Osteoblast (primary cell): Measurements from ENCODE around the gene ISM1. TPM values are rescaled to one million over a fixed set of nuclear protein-coding genes. Genes with fewer than 3 reads are reported as not detected.
"Not testable (repeated sequence)": the region's sequence is repeated elsewhere in the genome, so short reads cannot be mapped to it uniquely, and the experiment has no call there.

ENCODE experiments used
- DNase-seq: peaks from one replicate; pipeline ENCODE4 v3.0.0; 2011; ENCODE audit warnings: low spot score, mixed read lengths; ENCODE audit not compliant: insufficient read length; ENCODE audit errors: missing footprints
- H2AFZ ChIP-seq: 2 replicates; pipeline ENCODE4 v1.6.0; 2011; ENCODE audit warnings: mild to moderate bottlenecking, low read length
- H3K27ac ChIP-seq: 2 replicates; pipeline ENCODE4 v1.5.1; 2011; ENCODE audit warnings: mild to moderate bottlenecking, low read depth, low read length, moderate library complexity
- H3K27me3 ChIP-seq: 2 replicates; pipeline ENCODE4 v1.6.0; 2012; ENCODE audit warnings: mild to moderate bottlenecking, control low read depth, inconsistent platforms, low read length, moderate library complexity; ENCODE audit not compliant: insufficient read depth
- H3K36me3 ChIP-seq: 2 replicates; pipeline ENCODE4 v1.5.1; 2011; ENCODE audit warnings: mild to moderate bottlenecking, low read length, control low read depth, moderate library complexity; ENCODE audit not compliant: insufficient read depth
- H3K4me1 ChIP-seq: 2 replicates; pipeline ENCODE4 v1.5.1; 2011; ENCODE audit warnings: mild to moderate bottlenecking, low read length, control low read depth, moderate library complexity; ENCODE audit not compliant: insufficient read depth
- H3K4me2 ChIP-seq: 2 replicates; pipeline ENCODE4 v1.6.0; 2011; ENCODE audit warnings: mild to moderate bottlenecking, low read length; ENCODE audit not compliant: insufficient read depth
- H3K4me3 ChIP-seq: fragments of 200-600 bp; sonication (generic); 3 replicates; pipeline ENCODE4 v1.5.1; 2012; ENCODE audit warnings: mild to moderate bottlenecking, low read length, inconsistent platforms; ENCODE audit not compliant: insufficient read depth
- H3K79me2 ChIP-seq: 2 replicates; pipeline ENCODE4 v1.6.0; 2012; ENCODE audit warnings: mild to moderate bottlenecking, low read length, control low read depth, inconsistent platforms; ENCODE audit not compliant: insufficient read depth
- H3K9me3 ChIP-seq: 2 replicates; pipeline ENCODE4 v1.5.1; 2011; ENCODE audit warnings: low read depth, low read length, control low read depth
- H4K20me1 ChIP-seq: 2 replicates; pipeline ENCODE4 v1.6.0; 2012; ENCODE audit warnings: mild to moderate bottlenecking, low read length, control low read depth; ENCODE audit not compliant: insufficient read depth
- CTCF ChIP-seq: IDR thresholded peaks from 2 replicates; pipeline ENCODE4 v1.5.1; 2011; ENCODE audit warnings: mild to moderate bottlenecking, low read depth, low read length, moderate library complexity; ENCODE audit errors: extremely low read depth
- total RNA-seq: library from RNA; depleted of rRNA; stranded (reverse); fragments of >200 nt; gene quantifications from 2 replicates; pipeline ENCODE4 v1.2.3, GENCODE V29; 2012

ISM1 gene
- total RNA-seq, 1 donor: 4.0 TPM

DNA sequence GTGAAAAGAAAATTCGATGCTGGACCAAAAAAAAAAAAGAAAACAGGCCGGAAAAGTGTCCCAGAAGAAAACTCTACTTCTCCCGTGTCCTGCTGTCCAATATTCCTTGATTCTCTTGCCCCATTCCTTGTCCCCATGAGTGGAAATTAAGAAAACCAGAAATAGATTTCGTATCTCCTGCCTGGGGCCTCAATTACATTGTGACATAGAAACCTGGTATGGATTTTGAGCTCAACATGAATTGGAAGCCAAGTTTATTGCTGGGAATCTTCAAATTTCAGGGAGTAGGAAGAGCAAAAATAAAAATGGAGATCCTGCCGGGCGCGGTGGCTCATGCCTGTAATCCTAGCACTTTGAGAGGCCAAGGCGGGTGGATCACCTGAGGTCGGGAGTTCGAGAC is 11.9 kb downstream of the ISM1 start:
- peaks cover 16% of the 10 kb centered on the region for H3K4me1 ChIP-seq
- H3K4me3 ChIP-seq: no peak overlapping the region
- H4K20me1 ChIP-seq: no peaks in the 10 kb centered on the region
- no peaks in the 10 kb centered on the region for H3K9me3 ChIP-seq
- no peaks in the 10 kb centered on the region for H3K36me3 ChIP-seq
- no peak overlapping the region for H2AFZ ChIP-seq
- no peak for TF ChIP-seq CTCF
- H3K79me2 ChIP-seq: no peaks in the 10 kb centered on the region
- no peak overlapping the region for H3K27ac ChIP-seq
- no peak overlapping the region for H3K4me2 ChIP-seq
- DNase-seq: no peak
- no peaks in the 10 kb centered on the region for H3K27me3 ChIP-seq

GRCh38 chr20:13234961-13235360 is 13.9 kb downstream of the ISM1 start:
- Histone ChIP-seq H3K4me3 (no peak overlapping the region), H4K20me1 (no peaks in the 10 kb centered on the region), H3K79me2 (no peaks in the 10 kb centered on the region), H3K4me1 (peaks cover 16% of the 10 kb centered on the region), H2AFZ (no peak overlapping the region), H3K27me3 (no peaks in the 10 kb centered on the region), H3K9me3 (no peaks in the 10 kb centered on the region), H3K27ac (no peak overlapping the region), H3K4me2 (no peak overlapping the region), H3K36me3 (no peaks in the 10 kb centered on the region)
- no peak for DNase-seq
- TF ChIP-seq CTCF: no peak

DNA sequence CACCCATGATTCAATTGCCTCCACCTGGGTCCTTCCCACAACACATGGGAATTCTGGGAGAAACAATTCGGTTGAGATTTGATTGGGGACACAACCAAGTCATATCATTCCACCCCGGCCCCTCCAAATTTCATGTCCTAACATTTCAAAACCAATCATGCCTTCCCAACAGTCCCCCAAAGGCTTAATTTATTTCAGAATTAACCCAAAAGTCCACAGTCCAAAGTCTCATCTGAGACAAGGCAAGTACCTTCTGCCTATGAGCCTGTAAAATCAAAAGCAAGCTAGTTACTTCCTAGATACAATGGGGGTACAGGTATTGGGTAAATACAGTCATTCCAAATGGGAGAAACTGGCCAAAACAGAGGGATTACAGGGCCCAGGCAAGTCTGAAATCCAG is 15.3 kb downstream of the ISM1 start:
- H3K4me2 ChIP-seq, H3K4me1 ChIP-seq: not testable (repeated sequence)

GRCh38 chr20:13236990-13237720 is 16.1 kb downstream of the ISM1 start:
- H2AFZ ChIP-seq: no peak overlapping the region
- DNase-seq: no peak
- H3K4me3 ChIP-seq: no peak overlapping the region
- no peaks in the 10 kb centered on the region for H3K27me3 ChIP-seq
- H3K79me2 ChIP-seq: no peaks in the 10 kb centered on the region
- no peak overlapping the region for H3K27ac ChIP-seq
- H3K9me3 ChIP-seq: no peaks in the 10 kb centered on the region
- peaks cover 4% of the 10 kb centered on the region for H3K4me1 ChIP-seq
- no peak overlapping the region for H3K4me2 ChIP-seq
- H4K20me1 ChIP-seq: no peaks in the 10 kb centered on the region
- H3K36me3 ChIP-seq: no peaks in the 10 kb centered on the region
- no peak for TF ChIP-seq CTCF

More for the DNA sequence above, 15.3 kb downstream of the ISM1 start:
- DNase-seq, H3K79me2 ChIP-seq, H3K27me3 ChIP-seq, H3K36me3 ChIP-seq, H3K9me3 ChIP-seq, H3K27ac ChIP-seq, H2AFZ ChIP-seq, H3K4me3 ChIP-seq, H4K20me1 ChIP-seq: not testable (repeated sequence)
